GM23338 (cell line): ENCODE data around the gene CPSF4L. TPM values are rescaled to one million over a fixed set of nuclear protein-coding genes. Genes with fewer than 3 reads are reported as not detected.
"Not testable (repeated sequence)": the region's sequence is repeated elsewhere in the genome, so short reads cannot be mapped to it uniquely, and the experiment has no call there.

Source experiments
- ATAC-seq: fragments of 200-7000 bp; cut with Tn5 transposase; 3 replicates; pipeline ENCODE4 v1.9.1; 2020
- DNase-seq: peaks from one replicate; pipeline ENCODE4 v3.0.0-alpha.2; 2015; ENCODE audit warnings: low spot score
- H2AFZ ChIP-seq: fragments of 200-600 bp; sonication (generic); 2 replicates; pipeline ENCODE4 v1.8.0; 2016; ENCODE audit warnings: antibody characterized with exemption, mild to moderate bottlenecking, moderate library complexity
- H3F3A ChIP-seq: fragments of 200-600 bp; sonication (generic); replicated peaks from 2 replicates; pipeline ENCODE4 v1.8.0; 2017; ENCODE audit warnings: antibody characterized with exemption, mixed run types, low read depth
- H3K27ac ChIP-seq: fragments of 200-600 bp; sonication (generic); 2 replicates; pipeline ENCODE4 v1.6.1; 2016; ENCODE audit warnings: low read depth
- H3K27me3 ChIP-seq: fragments of 200-600 bp; sonication (generic); 2 replicates; pipeline ENCODE4 v1.8.0; 2016; ENCODE audit warnings: mild to moderate bottlenecking, mixed run types, moderate library complexity; ENCODE audit not compliant: insufficient read depth
- H3K36me3 ChIP-seq: fragments of 200-600 bp; sonication (generic); 2 replicates; pipeline ENCODE4 v1.8.0; 2016; ENCODE audit warnings: mild to moderate bottlenecking; ENCODE audit not compliant: insufficient read depth
- H3K4me1 ChIP-seq: fragments of 200-600 bp; sonication (generic); 2 replicates; pipeline ENCODE4 v1.8.0; 2016; ENCODE audit warnings: mild to moderate bottlenecking, moderate library complexity; ENCODE audit not compliant: insufficient read depth
- H3K4me2 ChIP-seq: fragments of 200-600 bp; sonication (generic); 2 replicates; pipeline ENCODE4 v1.7.1; 2017; ENCODE audit warnings: mixed run types
- H3K4me3 ChIP-seq: fragments of 200-600 bp; sonication (generic); 2 replicates; pipeline ENCODE4 v1.6.1; 2016; ENCODE audit warnings: mixed run types
- H3K79me2 ChIP-seq: fragments of 200-600 bp; sonication (generic); replicated peaks from 2 replicates; pipeline ENCODE4 v1.8.0; 2017; ENCODE audit warnings: mild to moderate bottlenecking; ENCODE audit not compliant: insufficient read depth
- H3K9me2 ChIP-seq: fragments of 200-600 bp; sonication (generic); 2 replicates; pipeline ENCODE4 v1.8.0; 2017; ENCODE audit not compliant: insufficient read depth
- H4K20me1 ChIP-seq: fragments of 200-600 bp; sonication (generic); replicated peaks from 2 replicates; pipeline ENCODE4 v1.8.0; 2017; ENCODE audit warnings: mild to moderate bottlenecking; ENCODE audit not compliant: insufficient read depth
- H3K27ac Mint-ChIP-seq: 2 replicates; pipeline ENCODE4 v1.8.0; 2020; ENCODE audit warnings: inconsistent platforms, mild to moderate bottlenecking, moderate library complexity, mixed read lengths
- H3K27me3 Mint-ChIP-seq: 3 replicates; pipeline ENCODE4 v1.8.0; 2022; ENCODE audit warnings: low read depth, mild to moderate bottlenecking, moderate library complexity, mixed read lengths, inconsistent platforms; ENCODE audit not compliant: insufficient read depth, poor library complexity
- H3K36me3 Mint-ChIP-seq: 3 replicates; pipeline ENCODE4 v1.8.0; 2021; ENCODE audit warnings: low read depth, mild to moderate bottlenecking, inconsistent platforms, moderate library complexity, mixed read lengths
- H3K4me1 Mint-ChIP-seq: 3 replicates; pipeline ENCODE4 v1.8.0; 2020; ENCODE audit warnings: mild to moderate bottlenecking, inconsistent platforms, mixed read lengths
- H3K4me3 Mint-ChIP-seq: 3 replicates; pipeline ENCODE4 v1.8.0; 2021; ENCODE audit warnings: moderate library complexity, mild to moderate bottlenecking, inconsistent platforms, mixed read lengths
- H3K9me3 Mint-ChIP-seq: 3 replicates; pipeline ENCODE4 v1.8.0; 2020; ENCODE audit warnings: moderate library complexity, mild to moderate bottlenecking, inconsistent platforms, mixed read lengths
- EZH2phosphoT487 ChIP-seq: fragments of 200-600 bp; sonication (generic); IDR thresholded peaks from one replicate; pipeline ENCODE4 v1.8.1; 2018; ENCODE audit warnings: antibody characterized with exemption; ENCODE audit not compliant: unreplicated experiment
- NANOG ChIP-seq: IDR thresholded peaks from 2 replicates; pipeline ENCODE4 v1.6.1; 2016; ENCODE audit warnings: antibody characterized with exemption, borderline replicate concordance
- REST ChIP-seq: IDR thresholded peaks from one replicate; pipeline ENCODE4 v1.6.1; 2018; ENCODE audit warnings: antibody characterized with exemption; ENCODE audit not compliant: unreplicated experiment
- ZNF114 ChIP-seq: fragments of 250-450 bp; sonication (Bioruptor Pico); IDR thresholded peaks from 2 replicates; pipeline ENCODE4 v1.5.0; 2020; ENCODE audit warnings: mild to moderate bottlenecking, moderate library complexity
- polyA plus RNA-seq: library from polyadenylated mRNA; unstranded; fragments of >200 nt; fragmentation: Nextera tagmentation; extraction: Ambion mirVana; gene quantifications from 2 replicates; pipeline ENCODE4 v1.2.1, GENCODE V29; 2016
- total RNA-seq: library from RNA; depleted of rRNA; stranded (reverse); fragments of >200 nt; shearing (Covaris generic); gene quantifications from 2 replicates; pipeline ENCODE4 v1.2.3, GENCODE V29; 2014

CPSF4L gene
- total and polyA plus RNA-seq, 2 experiments from 2014 or later: not detected

GRCh38 chr17:73308959-73309358 is 47.3 kb upstream of the CPSF4L start:
- not testable (repeated sequence) for H2AFZ ChIP-seq, H3K9me3 Mint-ChIP-seq, H3K9me2 ChIP-seq, DNase-seq, H3F3A ChIP-seq, H3K27ac Mint-ChIP-seq, H4K20me1 ChIP-seq, H3K36me3 Mint-ChIP-seq, H3K4me3 Mint-ChIP-seq, H3K4me3 ChIP-seq, H3K4me2 ChIP-seq, ATAC-seq, H3K36me3 ChIP-seq, H3K27ac ChIP-seq
- peaks cover 13% of the 10 kb centered on the region for H3K27me3 ChIP-seq
- peaks cover 42% of the 10 kb centered on the region for H3K4me1 ChIP-seq
- peaks cover 38% of the 10 kb centered on the region for H3K79me2 ChIP-seq
- Mint-ChIP-seq H3K27me3 (peaks cover 26% of the 10 kb centered on the region), H3K4me1 (peaks cover 42% of the 10 kb centered on the region)

GRCh38 chr17:73308017-73308823 is 46.5 kb upstream of the CPSF4L start:
- H3K36me3 Mint-ChIP-seq: 0 out of 3 replicates have a peak, but pooled peaks cover 2% of the 10 kb centered on the region
- Histone ChIP-seq H3F3A (peaks cover 3% of the 10 kb centered on the region; the same call in 1 of the 2 replicates), H3K79me2 (peaks cover 46% of the 10 kb centered on the region), H4K20me1 (no peaks in the 10 kb centered on the region), H3K27ac (no peak overlapping the region), H3K27me3 (peaks cover 12% of the 10 kb centered on the region), H3K4me3 (no peak overlapping the region), H3K36me3 (no peaks in the 10 kb centered on the region), H3K4me1 (peaks cover 39% of the 10 kb centered on the region), H3K9me2 (no peaks in the 10 kb centered on the region), H2AFZ (no peak overlapping the region), H3K4me2 (no peak overlapping the region)
- no peak overlapping the region; the same call in 2 of the 3 replicates for H3K4me3 Mint-ChIP-seq
- peaks cover 39% of the 10 kb centered on the region for H3K4me1 Mint-ChIP-seq
- peak overlapping the region; percentile 36; the same call in 1 of the 2 replicates for H3K27ac Mint-ChIP-seq
- H3K9me3 Mint-ChIP-seq: no peaks in the 10 kb centered on the region; the same call in 2 of the 3 replicates
- ATAC-seq: no peak
- no peak for DNase-seq
- TF ChIP-seq EZH2phosphoT487 (no peak), NANOG (no peak), REST (no peak)
- H3K27me3 Mint-ChIP-seq: peaks cover 26% of the 10 kb centered on the region

- no peaks in the 10 kb centered on the region for H3K9me2 ChIP-seq
- H4K20me1 ChIP-seq: no peaks in the 10 kb centered on the region
- H3K27me3 ChIP-seq: 0 out of 2 replicates have a peak, but pooled peaks cover 4% of the 10 kb centered on the region
- H3K36me3 ChIP-seq: no peaks in the 10 kb centered on the region
- Mint-ChIP-seq H3K9me3 (no peaks in the 10 kb centered on the region; the same call in 2 of the 3 replicates), H3K27me3 (peaks cover 20% of the 10 kb centered on the region), H3K36me3 (0 out of 3 replicates have a peak, but pooled peaks cover 2% of the 10 kb centered on the region), H3K27ac (no peak overlapping the region), H3K4me1 (peaks cover 32% of the 10 kb centered on the region), H3K4me3 (no peak overlapping the region)
- H3K4me1 ChIP-seq: peaks cover 30% of the 10 kb centered on the region
- ATAC-seq: no peak
- no peak overlapping the region for H3K4me2 ChIP-seq
- H3K79me2 ChIP-seq: peaks cover 50% of the 10 kb centered on the region
- H3K4me3 ChIP-seq: no peak overlapping the region
- H3F3A ChIP-seq: peaks cover 3% of the 10 kb centered on the region; the same call in 1 of the 2 replicates
- no peak overlapping the region for H2AFZ ChIP-seq
- DNase-seq: no peak
- no peak for TF ChIP-seq ZNF114 (CRISPR knock-in tag)
- H3K27ac ChIP-seq: no peak overlapping the region
Measured at GRCh38 chr17:73307130-73307529, 45.5 kb upstream of the CPSF4L start.
